Skin epidermis (tissue), 12 donors: ENCODE data around the gene TREH.
A peak's percentile ranks its signal among the peaks of the same experiment; 100 is the strongest.

Experiments used
- H3K27ac ChIP-seq, 21 experiments: fragments of 200-600 bp; sonication (generic) in 11 of 21; one replicate each; pipeline ENCODE4 v1.5.0; 2020; ENCODE audit warnings: mild to moderate bottlenecking in 3 of 21, inconsistent platforms in 2 of 21, moderate library complexity in 2 of 21
- H3K4me3 ChIP-seq, 7 experiments: fragments of 200-600 bp; sonication (generic) in 2 of 7; one replicate each; pipeline ENCODE4 v1.5.0; 2020; ENCODE audit warnings: inconsistent platforms in 2 of 7, mild to moderate bottlenecking in 2 of 7, moderate library complexity in 1 of 7

Gene TREH

DNA sequence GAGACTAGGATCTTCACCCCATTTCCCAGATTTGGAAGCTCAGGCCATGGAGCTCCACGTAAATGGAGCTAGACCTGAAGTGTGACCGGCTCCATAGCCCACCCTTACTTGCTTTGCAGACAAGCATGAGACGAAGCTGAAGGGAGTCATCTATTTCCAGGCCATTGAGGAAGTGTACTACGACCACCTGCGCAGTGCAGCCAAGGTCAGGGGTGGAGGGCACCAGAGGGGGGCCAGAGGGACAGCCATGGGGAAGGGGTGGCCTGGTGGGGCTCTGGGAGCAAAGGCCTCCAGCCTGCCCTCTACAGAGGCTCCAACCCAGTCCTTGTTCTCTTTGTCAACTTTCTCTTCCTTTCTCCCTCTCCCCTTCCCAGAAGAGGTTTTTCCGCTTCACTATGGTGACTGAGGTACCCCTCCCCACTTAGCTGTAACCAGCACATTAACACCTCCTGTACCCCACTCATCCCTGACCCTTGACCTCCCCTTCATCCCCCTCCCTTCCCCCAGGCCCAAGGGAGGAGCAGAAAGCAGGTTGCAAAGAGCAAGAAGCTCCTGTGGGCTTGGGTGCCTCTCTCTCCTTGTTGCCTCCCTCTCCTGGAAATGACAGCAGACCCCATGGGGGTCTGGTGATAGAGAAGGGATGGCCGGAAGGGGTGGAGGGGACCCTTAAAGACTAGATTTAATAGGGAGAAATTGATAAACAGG, 23.8 kb downstream of the TREH start:
- no peak overlapping the region for H3K27ac ChIP-seq

DNA sequence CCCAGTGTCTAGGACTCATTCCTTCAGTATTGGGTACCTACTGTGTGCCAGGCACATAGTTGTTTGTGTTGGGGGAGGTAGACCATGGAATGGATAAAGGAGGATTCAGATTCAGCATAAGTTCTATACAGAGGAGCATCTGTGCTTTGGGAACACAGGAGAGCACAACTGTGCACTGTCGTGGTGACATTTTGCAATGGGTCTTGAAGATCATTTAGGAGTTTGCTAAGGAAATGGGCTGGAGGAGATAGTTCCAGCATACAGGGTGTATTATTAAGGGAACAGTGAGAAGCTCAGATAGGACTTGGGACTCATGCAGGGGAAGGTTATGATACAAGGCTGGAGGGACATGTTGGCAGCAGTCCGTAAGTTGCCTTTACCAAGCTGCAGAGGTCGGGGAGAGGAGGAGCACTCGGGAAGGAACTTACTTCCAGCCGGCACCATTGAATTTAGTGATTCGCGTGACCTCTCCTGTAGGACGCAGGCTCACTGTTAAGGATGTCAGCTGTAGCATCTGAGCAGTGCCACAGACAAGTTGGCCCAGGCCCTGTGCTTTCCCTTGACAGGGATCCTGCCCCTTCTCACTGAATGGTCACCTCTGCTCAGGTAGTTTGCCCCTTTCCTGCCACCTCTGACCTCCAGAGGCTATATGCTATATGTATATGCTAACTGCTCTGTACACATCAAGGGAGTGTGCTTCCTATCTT, 25.6 kb downstream of the TREH start:
- H3K4me3 ChIP-seq, result no peak overlapping the region
- no peak overlapping the region for H3K27ac ChIP-seq

More for the DNA sequence above, 23.8 kb downstream of the TREH start:
- no peak overlapping the region for H3K4me3 ChIP-seq

DNA sequence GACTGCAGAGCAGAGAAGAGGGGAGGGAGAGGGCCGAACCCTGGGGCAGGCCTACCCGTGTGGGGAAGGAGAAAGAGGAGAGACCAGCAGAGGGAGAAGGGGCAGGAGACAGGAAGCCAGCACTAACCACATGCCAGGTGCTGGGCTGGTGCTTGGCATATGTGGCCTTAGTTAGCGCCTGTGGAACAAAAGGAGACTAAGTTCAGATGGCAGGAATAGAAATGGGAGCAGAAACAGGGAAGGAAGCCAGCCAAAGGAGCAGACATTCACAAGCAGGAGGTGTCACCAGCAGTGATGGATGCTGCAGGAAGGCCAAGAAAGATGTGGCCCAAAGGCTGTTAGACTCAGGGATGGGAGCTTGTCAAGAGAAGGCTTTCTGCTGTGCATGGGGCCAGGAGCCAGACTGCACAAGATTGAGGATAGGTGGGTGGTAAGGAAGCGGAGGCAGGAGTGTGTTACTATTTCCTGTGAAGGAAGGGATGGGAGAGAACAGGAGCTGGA, 26.7 kb downstream of the TREH start:
- no peak overlapping the region for H3K27ac ChIP-seq

DNA sequence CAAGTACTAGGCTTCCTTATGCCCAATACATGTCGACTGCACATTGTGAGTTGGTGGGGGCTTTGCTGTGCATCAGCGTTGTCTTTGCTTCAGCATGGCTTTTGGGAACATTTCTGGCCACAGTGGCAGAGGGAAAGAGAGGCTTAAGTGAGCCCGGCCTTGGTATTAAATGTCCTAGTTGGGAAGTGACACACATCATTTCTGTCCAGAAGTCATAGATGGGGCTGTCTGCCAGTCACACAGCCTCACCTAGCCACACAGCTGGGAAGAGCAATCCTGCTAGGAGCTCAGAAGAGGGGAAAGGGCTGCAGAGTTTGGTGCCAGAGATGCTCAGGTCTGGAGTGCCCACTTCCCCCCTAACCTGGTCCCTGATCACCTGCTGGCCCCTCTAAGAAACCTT, 27.6 kb downstream of the TREH start:
- H3K27ac ChIP-seq, result no peak overlapping the region

More for the DNA sequence above, 26.7 kb downstream of the TREH start:
- H3K4me3 ChIP-seq, result no peak overlapping the region

DNA sequence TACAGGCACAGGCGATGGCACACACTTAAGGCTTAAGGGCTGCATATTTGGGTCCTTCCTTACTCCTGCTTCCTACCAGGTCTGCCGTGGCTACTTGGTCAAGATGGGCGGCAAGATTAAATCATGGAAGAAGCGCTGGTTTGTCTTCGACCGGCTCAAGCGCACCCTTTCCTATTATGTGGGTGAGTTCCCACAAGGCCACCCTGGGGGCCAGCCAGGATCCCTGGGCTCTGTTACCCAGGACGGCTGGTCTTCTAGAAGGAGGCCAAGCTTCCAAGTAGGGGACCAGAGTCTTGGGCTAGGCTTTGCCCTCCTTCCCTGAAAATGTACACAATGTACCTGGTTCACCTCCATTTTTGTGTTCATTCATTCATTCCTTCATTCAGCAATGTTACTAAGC, 29.1 kb downstream of the TREH start:
- H3K4me3 ChIP-seq, result no peak overlapping the region
- no peak overlapping the region for H3K27ac ChIP-seq

More for the DNA sequence above, 27.6 kb downstream of the TREH start:
- H3K4me3 ChIP-seq, result no peak overlapping the region

DNA sequence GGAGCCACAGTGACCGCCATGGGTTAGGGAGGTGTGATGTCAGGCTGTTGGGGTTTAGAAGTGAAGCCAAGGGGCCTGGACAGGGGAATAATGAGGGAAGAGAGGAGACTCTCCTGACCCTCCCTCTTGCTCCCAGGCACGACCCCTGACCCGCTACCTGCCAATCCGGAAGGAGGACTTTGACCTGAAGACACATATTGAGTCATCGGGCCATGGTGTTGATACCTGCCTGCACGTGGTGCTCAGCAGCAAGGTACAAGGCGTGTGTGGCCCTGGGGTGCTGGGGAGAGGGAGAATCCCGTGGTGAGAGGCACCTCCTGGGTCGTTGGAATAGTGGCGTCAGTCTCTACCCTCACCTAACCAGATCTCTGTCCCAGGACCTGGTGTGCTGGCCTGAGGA, 29.5 kb downstream of the TREH start:
- Histone ChIP-seq H3K27ac (no peak overlapping the region), H3K4me3 (no peak overlapping the region)

DNA sequence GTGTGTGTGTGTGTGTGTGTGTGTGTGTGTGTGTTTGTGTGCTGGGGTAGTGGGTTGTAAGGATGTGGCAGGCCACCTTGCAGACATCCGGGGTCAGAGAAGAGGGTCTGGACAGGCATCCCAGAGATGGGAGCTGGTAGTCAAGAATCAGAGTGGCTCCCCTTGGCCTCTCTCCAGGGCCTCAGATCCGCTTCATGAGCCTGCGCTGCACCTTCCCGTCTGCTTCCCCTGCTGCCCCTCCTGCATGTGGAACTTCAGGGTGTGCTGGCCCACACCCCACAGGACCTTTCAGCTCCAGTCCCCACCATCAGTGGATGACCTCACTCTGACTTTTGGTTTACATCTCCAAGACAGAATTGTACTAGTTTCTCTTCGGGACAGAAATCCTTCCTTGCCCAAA, 31.2 kb downstream of the TREH start:
- Histone ChIP-seq H3K4me3 (no peak overlapping the region), H3K27ac (peak overlapping the region in 1 of 21 experiments; percentile 11)

DNA sequence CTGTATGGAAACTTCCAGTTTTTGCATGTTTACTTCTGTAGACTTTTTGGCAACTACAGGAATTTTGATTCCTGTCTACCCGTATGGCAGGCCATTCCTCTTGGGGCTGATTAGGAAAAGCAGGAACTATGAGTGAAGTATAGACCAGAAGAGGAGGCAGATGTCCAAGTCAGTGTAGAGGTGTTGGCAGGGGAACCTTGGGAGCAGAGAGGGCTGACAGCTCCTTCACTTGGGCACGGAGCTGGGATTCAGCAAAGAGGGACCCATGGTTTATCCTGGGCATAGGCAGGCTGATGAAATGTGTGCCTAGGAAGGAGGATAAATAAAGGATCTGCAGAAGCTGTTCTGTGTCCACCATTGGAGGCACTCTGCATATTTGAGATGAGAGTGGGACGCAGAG, 33.1 kb downstream of the TREH start:
- Histone ChIP-seq H3K27ac (no peak overlapping the region), H3K4me3 (no peak overlapping the region)

DNA sequence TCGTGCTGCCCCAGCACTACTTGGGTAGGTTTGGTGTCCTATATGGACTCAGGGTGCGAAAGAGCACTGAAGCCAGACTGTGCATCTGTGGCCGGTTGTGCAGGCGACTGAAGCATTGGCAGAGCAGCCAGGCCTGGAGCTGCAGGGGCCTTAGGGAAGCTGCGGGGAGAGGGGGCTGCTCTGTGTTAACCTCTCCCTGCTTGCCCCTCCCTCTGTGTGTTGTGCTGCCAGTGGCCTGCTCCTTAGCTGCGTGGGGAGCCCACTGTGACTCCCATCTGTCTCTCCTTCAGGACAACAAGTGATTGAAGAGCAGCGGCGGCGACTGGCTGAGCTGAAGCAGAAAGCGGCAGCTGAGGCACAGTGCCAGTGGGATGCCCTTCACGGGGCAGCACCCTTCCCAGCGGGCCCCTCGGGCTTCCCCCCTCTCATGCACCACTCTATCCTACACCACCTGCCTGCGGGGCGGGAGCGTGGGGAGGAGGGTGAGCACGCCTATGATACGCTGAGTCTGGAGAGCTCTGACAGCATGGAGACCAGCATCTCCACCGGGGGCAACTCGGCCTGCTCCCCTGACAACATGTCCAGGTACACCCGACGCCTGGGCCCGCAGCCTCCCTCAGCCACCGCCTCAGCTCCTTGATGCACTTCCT, 34.3 kb downstream of the TREH start:
- H3K4me3 ChIP-seq, result no peak overlapping the region
- no peak overlapping the region for H3K27ac ChIP-seq

DNA sequence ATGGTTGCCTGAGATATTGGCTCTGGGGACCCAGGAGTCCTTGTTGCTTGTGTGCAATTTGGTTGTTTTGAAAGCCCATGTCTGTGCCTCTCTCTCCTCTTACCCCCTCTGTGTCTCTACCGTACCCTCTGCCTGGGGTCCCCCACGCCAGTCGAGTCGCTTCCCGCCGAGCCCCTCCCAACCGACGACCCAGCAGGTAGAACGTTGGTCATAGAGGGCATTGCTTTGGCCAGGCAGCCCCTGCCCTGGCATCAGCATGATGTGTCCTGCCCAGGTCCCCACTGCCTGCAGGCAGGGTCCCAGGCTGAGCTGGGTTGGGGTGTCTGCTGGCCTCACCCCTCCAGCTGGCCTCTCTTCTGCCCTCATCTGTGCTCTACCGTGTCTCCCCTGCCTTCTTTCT, 35.0 kb downstream of the TREH start:
- Histone ChIP-seq H3K4me3 (no peak overlapping the region), H3K27ac (no peak overlapping the region)

DNA sequence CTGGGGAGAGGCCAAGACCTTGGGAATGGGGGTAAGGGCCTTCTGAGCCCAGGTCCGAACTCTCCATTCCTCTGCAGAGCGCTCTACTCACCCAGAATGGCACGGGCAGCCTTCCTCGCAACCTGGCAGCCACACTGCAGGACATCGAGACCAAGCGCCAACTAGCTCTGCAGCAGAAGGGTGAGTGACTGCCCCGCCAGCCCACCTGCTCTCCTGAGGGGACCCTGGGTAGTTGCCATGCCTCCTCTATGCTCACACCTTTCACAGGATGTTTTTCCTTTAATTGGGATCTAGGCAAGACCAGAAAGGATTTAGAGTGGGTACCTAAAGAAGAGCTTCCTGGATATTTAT, 35.5 kb downstream of the TREH start:
- Histone ChIP-seq H3K27ac (peak overlapping the region in 2 of 21 experiments; percentile 4 to 28), H3K4me3 (no peak overlapping the region)

DNA sequence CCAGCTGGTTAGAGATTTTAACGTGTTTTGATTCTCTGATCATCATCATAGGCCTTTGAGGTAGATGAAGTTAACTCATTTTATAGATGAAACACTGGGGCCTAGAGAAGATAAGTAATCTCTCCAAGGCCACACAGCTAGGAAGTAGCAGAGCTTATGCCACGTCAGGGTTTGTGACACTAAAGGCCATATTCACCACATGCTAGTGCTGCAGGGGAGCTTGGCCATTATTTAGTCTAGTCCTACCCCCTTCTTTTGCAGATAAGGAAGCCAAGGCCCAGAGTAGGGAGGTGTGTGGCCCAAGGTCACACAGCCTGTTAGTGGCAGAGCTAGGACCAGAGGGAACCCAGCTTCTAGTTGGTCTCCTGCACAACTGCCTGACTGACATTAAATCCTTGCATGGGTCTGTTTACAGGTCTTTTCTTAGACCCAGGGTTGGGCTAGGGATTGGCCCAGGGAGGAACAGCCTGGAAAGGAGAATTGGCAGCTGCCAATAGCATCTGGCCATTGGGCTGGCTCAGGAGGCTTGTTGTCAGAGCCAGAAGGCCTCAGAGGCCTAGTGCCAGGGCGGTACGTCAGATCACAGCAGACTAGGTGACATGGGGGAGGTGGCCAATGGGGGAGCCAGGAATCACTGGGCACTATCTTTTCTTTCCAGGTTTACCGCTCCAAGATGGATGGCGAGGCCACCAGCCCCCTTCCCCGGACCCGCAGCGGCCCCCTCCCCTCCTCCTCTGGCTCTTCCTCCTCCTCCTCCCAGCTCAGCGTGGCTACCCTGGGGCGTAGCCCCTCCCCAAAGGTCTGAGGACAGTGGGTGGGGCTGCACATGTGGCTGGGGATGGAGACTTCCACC, 36.1 kb downstream of the TREH start:
- peak overlapping the region in 2 of 21 experiments; percentile 4 to 28 for H3K27ac ChIP-seq
- H3K4me3 ChIP-seq, result no peak overlapping the region

DNA sequence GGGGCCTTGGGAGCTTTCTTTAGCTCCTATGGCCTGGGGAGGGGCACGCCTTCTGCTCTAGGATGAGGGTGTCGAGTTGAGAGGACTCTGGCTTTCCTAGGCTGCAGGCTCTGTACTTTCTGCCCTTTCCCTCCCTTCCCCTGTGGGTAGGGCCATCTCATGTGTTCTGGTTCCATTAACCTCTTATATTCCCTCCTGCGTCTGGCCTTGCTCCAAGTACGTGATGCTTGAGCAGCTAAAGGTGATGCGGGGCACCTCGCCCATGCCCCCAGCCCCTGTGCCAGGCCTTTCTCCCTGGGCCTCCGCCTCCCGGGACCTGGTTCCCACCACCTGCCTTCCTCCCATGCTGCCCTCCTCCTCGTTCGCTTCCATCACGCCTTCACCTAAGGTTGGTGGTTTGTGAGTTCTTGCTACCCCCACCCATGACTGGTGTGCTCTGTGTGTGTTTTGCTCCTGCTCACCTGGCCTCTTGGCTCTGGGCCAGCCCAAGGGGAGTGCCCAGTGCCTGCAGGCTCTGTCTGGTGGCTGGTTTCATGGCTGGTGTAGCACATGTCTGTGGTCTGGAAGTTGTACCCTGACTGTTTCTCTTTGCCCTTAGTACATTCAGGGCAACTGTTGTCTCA, 37.9 kb downstream of the TREH start:
- H3K4me3 ChIP-seq, result no peak overlapping the region
- H3K27ac ChIP-seq, result peak overlapping the region in 1 of 21 experiments; percentile 19

DNA sequence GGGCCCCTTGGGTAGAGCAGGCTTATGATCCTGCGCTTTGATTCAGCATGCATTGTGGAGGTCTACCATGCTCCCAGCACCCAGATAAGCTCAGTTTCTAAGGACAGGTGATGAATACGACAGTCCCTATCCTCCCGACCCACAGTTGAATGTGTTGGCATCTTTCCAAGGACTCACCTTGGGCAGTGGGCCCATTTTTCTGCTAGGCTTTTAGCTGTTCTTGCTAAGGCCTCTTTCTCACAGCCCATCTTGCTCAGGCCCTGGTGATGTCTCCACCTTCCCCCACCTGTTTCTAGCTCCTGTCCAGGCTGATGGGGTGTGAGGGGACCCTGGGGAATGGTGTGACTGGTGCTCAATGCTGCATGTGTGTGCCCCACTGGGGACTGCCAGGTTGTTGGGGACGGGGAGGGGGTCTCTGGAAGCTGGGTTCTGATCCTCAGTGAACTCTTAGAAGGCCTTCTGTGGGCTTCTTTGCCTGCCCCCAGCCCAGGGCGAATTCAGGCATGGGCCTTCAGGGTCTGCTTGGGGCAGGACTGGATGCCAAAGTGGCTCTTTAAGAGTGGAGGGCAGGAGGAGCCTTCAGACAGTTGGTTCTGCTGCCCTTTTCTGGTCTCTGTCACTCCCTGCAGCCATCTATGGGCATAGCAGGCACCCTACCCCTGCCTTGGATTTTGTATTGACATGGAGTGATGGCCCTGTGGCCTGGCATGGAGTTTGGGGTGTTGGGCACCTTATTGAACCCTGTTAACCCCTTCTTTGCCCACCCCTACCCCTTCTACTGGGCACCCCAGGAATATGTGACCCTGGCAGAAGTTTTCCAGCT, 38.9 kb downstream of the TREH start:
- Histone ChIP-seq H3K27ac (peak overlapping the region in 1 of 21 experiments; percentile 9), H3K4me3 (no peak overlapping the region)

DNA sequence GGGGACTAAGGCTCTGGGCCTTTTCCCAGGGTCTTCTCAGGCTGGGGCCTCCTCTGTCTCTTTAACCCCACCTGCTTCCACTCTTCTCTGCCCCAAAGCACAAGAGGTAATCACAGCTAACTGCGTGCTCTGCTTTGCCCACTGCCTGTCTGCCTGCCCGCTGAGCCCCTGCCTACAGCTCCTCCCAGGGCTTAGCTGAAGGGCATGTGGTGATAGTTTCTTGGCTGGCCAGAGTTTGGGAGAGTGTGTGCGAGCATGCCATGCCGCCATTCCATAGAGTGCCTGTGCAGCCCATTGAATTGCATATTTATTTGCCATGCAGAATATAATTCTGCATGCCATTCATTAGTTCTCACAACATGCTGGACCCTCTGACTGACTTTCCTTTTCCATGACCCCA, 39.6 kb downstream of the TREH start:
- peak overlapping the region in 1 of 21 experiments; percentile 19 for H3K27ac ChIP-seq
- H3K4me3 ChIP-seq, result no peak overlapping the region

DNA sequence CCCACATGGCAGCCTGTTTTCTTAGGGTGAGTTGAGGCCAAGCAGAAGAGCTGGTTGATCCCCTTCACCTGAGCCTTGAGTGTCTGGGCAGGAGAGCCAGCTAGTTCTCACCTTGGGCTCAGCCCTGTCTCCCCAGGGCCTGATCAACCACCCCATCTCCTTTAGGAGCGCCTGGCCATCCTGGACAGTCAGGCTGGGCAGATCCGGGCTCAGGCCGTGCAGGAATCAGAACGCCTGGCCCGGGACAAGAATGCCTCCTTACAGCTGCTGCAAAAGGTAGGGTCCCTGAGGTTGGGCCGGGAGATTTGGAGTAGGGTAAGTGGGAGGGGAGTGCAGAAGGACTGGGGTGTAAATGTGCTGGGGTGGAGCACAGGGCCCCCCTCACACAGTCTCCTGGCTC, 40.7 kb downstream of the TREH start:
- Histone ChIP-seq H3K27ac (peak overlapping the region in 1 of 21 experiments; percentile 30), H3K4me3 (no peak overlapping the region)

DNA sequence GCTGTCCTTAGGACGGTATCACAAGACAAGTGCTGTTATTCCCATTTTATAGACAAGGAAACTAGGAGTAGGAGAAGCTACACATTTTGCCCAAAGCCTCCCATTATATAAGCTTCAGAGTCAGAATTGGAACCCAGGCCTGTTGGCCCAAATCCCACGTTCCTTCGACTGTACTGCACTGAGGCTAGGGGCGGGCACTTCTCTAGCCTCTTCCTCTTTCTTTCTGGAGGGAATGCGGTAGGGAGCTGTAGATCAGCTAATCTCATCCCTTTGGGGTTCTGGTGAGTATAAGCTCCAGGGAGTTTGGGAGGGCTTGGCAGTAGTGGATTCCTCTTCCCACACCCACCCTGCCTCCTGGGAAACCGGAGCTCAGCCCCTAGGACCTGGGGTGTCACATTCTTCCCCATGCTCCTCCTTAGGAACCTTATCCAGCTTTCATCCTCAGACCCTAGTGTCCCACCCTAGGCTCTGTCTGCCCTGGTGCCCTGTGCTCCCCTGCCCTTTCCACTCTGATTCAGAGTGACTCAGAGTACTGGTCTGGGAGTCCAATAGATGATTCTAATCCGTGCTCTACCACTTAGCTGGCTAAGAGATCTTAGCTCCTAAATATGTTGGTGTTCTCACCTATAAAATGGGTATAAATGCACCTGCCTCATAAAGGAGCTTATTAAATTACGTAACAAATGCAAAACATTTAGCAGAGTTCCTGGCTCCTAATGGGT, 42.7 kb downstream of the TREH start:
- Histone ChIP-seq H3K4me3 (no peak overlapping the region), H3K27ac (no peak overlapping the region)

DNA sequence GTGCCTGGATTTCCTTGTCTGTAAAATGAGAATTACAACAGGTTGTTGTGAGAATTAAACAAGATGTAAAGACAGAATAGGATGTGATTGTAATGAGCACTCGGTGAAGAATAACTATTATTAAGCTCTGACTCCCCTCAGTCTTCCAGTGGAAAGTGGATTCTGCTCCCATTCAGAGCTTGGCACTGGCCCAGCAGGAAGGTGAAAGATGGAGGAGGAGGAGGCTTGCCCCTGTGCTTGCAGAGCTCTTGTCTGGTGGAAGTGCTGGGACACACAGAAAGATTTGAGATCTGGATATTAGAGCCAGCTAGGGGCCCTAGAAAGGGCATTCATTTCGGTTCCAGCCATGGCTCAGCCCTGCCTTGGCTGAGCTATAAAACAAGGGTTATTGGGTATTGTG, 43.8 kb downstream of the TREH start:
- H3K4me3 ChIP-seq, result no peak overlapping the region
- peak overlapping the region in 2 of 21 experiments; percentile 34 to 37 for H3K27ac ChIP-seq
